Thoracic aorta (tissue), 2 donors: ENCODE data around the gene CRLF1. TPM values are rescaled to one million over a fixed set of nuclear protein-coding genes. Genes with fewer than 3 reads are reported as not detected.

Source experiments
- ATAC-seq: fragments of 150-250 bp; one replicate; pipeline ENCODE4 v1.8.0; 2017; ENCODE audit warnings: low read depth; ENCODE audit not compliant: insufficient number of reproducible peaks, low FRiP score
- DNase-seq: peaks from one replicate; pipeline ENCODE4 v3.0.0-alpha.2; 2020; ENCODE audit warnings: low spot score
- H3K27ac ChIP-seq, 2 donors: fragments of 200-600 bp; sonication (generic); 1 replicate in 1 of 2; 2 replicates in 1 of 2; pipeline ENCODE4 v1.5.1; 2016; ENCODE audit warnings: mild to moderate bottlenecking in 2 of 2, moderate library complexity in 2 of 2
- H3K27me3 ChIP-seq: fragments of 200-600 bp; sonication (generic); replicated peaks from 2 replicates; pipeline ENCODE4 v1.6.0; 2016; ENCODE audit warnings: mild to moderate bottlenecking; ENCODE audit not compliant: insufficient read depth
- H3K36me3 ChIP-seq: fragments of 200-600 bp; sonication (generic); one replicate; pipeline ENCODE4 v1.5.1; 2016
- H3K4me1 ChIP-seq, 2 donors: fragments of 200-600 bp; sonication (generic); 1 replicate in 1 of 2; 2 replicates in 1 of 2; pipeline versions ENCODE4 v1.5.1 to v1.6.0; 2016; ENCODE audit warnings: low read depth in 2 of 2, mild to moderate bottlenecking in 1 of 2; ENCODE audit not compliant: control insufficient read depth in 1 of 2
- H3K4me3 ChIP-seq: fragments of 200-600 bp; sonication (generic); 2 replicates; pipeline ENCODE4 v1.5.1; 2016; ENCODE audit warnings: mild to moderate bottlenecking
- H3K9me3 ChIP-seq: fragments of 200-600 bp; sonication (generic); 2 replicates; pipeline ENCODE4 v1.5.1; 2016
- total RNA-seq, 2 donors: library from RNA; depleted of rRNA; stranded (reverse); fragments of >200 nt; gene quantifications; one replicate each; pipeline versions ENCODE4 v1.1.0 to v1.2.3, GENCODE V29; 2016
- TF ChIP-seq, protein P1 (sequence below): fragments of 200-600 bp; sonication (generic); IDR thresholded peaks from one replicate; pipeline ENCODE4 v1.5.1; 2019; ENCODE audit warnings: antibody characterized with exemption

The CRLF1 gene
- total RNA-seq, 2 donors from 2014 or later = 85.9 to 1,063 TPM

GRCh38 chr19:18620902-18621301 lies 14.3 kb upstream of the CRLF1 start:
- DNase-seq = no peak
- H3K4me1 ChIP-seq = no peaks in the 10 kb centered on the region
- no peaks in the 10 kb centered on the region for H3K9me3 ChIP-seq
- no peak overlapping the region for H3K4me3 ChIP-seq
- no peak for ATAC-seq
- no peaks in the 10 kb centered on the region for H3K27me3 ChIP-seq
- TF ChIP-seq, protein P1, sequence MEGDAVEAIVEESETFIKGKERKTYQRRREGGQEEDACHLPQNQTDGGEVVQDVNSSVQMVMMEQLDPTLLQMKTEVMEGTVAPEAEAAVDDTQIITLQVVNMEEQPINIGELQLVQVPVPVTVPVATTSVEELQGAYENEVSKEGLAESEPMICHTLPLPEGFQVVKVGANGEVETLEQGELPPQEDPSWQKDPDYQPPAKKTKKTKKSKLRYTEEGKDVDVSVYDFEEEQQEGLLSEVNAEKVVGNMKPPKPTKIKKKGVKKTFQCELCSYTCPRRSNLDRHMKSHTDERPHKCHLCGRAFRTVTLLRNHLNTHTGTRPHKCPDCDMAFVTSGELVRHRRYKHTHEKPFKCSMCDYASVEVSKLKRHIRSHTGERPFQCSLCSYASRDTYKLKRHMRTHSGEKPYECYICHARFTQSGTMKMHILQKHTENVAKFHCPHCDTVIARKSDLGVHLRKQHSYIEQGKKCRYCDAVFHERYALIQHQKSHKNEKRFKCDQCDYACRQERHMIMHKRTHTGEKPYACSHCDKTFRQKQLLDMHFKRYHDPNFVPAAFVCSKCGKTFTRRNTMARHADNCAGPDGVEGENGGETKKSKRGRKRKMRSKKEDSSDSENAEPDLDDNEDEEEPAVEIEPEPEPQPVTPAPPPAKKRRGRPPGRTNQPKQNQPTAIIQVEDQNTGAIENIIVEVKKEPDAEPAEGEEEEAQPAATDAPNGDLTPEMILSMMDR = no peak
- H3K27ac ChIP-seq = no peak overlapping the region
- no peaks in the 10 kb centered on the region for H3K36me3 ChIP-seq

DNA sequence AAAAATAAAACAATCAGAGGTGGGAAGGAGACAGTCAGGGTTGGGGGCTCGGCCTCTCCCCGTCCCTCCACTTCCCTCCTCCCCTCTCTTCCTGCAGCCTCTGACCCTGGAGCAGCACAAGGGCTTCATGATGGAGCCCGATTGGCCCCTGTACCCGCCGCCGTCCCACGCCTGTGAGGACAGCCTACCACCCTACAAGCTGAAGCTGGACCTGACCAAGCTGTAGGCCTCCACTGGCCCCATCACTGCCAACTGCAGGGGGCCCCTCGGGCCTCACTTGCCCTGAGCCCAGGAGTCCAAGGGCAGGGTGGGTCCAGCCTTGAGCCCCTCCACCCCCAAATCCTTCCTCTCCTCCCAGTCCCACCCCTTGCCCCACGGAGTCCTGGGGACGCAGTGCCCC lies 13.7 kb upstream of the CRLF1 start:
- Histone ChIP-seq H3K9me3 (no peaks in the 10 kb centered on the region), H3K27ac (no peak overlapping the region), H3K4me1 (no peaks in the 10 kb centered on the region), H3K27me3 (no peaks in the 10 kb centered on the region), H3K4me3 (no peak overlapping the region), H3K36me3 (no peaks in the 10 kb centered on the region)
- ATAC-seq (no peak), DNase-seq (no peak)
- TF ChIP-seq, protein P1 = no peak

GRCh38 chr19:18618236-18618635 lies 11.6 kb upstream of the CRLF1 start:
- TF ChIP-seq, protein P1 = no peak
- DNase-seq (no peak), ATAC-seq (no peak)
- H3K27me3 ChIP-seq = peaks cover 5% of the 10 kb centered on the region
- no peak overlapping the region for H3K4me3 ChIP-seq
- no peaks in the 10 kb centered on the region for H3K9me3 ChIP-seq
- no peaks in the 10 kb centered on the region for H3K36me3 ChIP-seq
- no peak overlapping the region for H3K27ac ChIP-seq
- peaks cover 0 to 1% of the 10 kb centered on the region in 2 donors for H3K4me1 ChIP-seq

DNA sequence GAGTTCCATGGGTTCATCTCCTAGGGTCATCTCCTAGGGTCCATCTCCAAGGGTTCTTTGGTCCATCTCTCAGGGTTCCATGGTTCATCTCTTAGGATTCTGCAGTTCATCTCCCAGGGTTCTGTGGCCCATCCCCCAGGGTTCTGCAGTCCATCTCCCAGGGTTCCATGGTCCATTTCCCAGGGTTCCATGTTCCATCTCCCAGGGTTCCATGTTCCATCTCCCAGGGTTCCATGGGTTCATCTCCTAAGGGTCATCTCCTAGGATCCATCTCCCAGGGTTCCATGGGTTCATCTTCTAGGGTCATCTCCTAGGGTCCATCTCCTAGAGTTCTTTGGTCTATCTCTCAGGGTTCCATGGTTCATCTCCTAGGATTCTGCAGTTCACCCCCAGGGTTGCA lies 11.0 kb upstream of the CRLF1 start:
- TF ChIP-seq, protein P1 = no peak
- ATAC-seq (no peak), DNase-seq (no peak)
- peaks cover 5 to 8% of the 10 kb centered on the region in 2 donors for H3K4me1 ChIP-seq
- no peak overlapping the region for H3K4me3 ChIP-seq
- peaks cover 6% of the 10 kb centered on the region for H3K27me3 ChIP-seq
- no peak overlapping the region for H3K27ac ChIP-seq
- H3K36me3 ChIP-seq = no peaks in the 10 kb centered on the region
- no peaks in the 10 kb centered on the region for H3K9me3 ChIP-seq

DNA sequence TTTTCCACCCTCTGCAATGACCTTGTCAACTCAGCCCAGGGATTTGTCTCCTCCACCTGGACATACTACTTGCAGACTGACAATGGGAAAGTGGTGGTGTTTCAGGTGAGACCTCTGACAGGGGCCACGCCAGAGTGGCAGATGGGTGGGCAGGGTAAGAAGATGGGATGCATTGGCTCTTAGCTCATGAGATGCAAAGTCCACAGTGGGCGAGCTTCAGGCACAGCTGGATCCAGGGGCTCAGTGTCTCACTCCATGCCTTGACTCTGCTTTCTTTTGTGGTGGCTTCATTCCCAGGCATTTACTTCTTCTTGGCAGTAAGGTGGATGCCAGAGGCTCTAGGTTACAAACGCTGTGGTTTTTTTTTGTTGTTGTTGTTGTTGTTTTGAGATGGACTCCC lies 9.4 kb upstream of the CRLF1 start:
- DNase-seq = no peak
- Histone ChIP-seq H3K27me3 (peaks cover 20% of the 10 kb centered on the region), H3K4me3 (no peak overlapping the region), H3K36me3 (no peaks in the 10 kb centered on the region), H3K9me3 (no peaks in the 10 kb centered on the region), H3K27ac (no peak overlapping the region), H3K4me1 (peaks cover 13 to 18% of the 10 kb centered on the region in 2 donors)
- TF ChIP-seq, protein P1 = no peak
- ATAC-seq = no peak
